GM19397 (cell line): ENCODE results near the gene CRPPA.

Experiments
- ATAC-seq: cut with Tn5 transposase; IDR thresholded peaks from one replicate; pipeline ENCODE4 v1.9.1; 2021; ENCODE audit warnings: mild to moderate bottlenecking, moderate library complexity; ENCODE audit not compliant: unreplicated experiment

CRPPA gene

GRCh38 chr7:16423761-16424160 is 2.4 kb upstream of the CRPPA start:
- ATAC-seq = no peak

- ATAC-seq = no peak
Observed at GRCh38 chr7:16422917-16423316, 1.6 kb upstream of the CRPPA start.

GRCh38 chr7:16422103-16422435 is 731 bp upstream of the CRPPA start:
- no peak for ATAC-seq

GRCh38 chr7:16420649-16421332 is 547 bp downstream of the CRPPA start:
- peak; percentile 88 for ATAC-seq

GRCh38 chr7:16420329-16420648 is 1.0 kb downstream of the CRPPA start:
- no peak for ATAC-seq

- ATAC-seq = no peak
Observed at GRCh38 chr7:16419859-16420258, 1.5 kb downstream of the CRPPA start.

- ATAC-seq = no peak
Observed at GRCh38 chr7:16419126-16419525, 2.2 kb downstream of the CRPPA start.

- no peak for ATAC-seq
Observed at GRCh38 chr7:16417906-16418305, 3.4 kb downstream of the CRPPA start.

- ATAC-seq = no peak
Observed at GRCh38 chr7:16416289-16417282, 4.8 kb downstream of the CRPPA start.

- ATAC-seq = no peak
Observed at GRCh38 chr7:16412274-16413254, 8.8 kb downstream of the CRPPA start.

- ATAC-seq = no peak
Observed at GRCh38 chr7:16411391-16411790, 9.9 kb downstream of the CRPPA start.

- ATAC-seq = no peak
Observed at GRCh38 chr7:16409777-16410176, 11.6 kb downstream of the CRPPA start.

- ATAC-seq = no peak
Observed at GRCh38 chr7:16404636-16405035, 16.7 kb downstream of the CRPPA start.

- no peak for ATAC-seq
Observed at GRCh38 chr7:16403475-16403874, 17.9 kb downstream of the CRPPA start.

GRCh38 chr7:16402940-16403339 is 18.4 kb downstream of the CRPPA start:
- no peak for ATAC-seq

GRCh38 chr7:16402091-16402490 is 19.2 kb downstream of the CRPPA start:
- no peak for ATAC-seq

GRCh38 chr7:16400893-16401275 is 20.5 kb downstream of the CRPPA start:
- no peak for ATAC-seq

GRCh38 chr7:16399916-16400892 is 21.1 kb downstream of the CRPPA start:
- ATAC-seq = no peak

- no peak for ATAC-seq
Observed at GRCh38 chr7:16399265-16399831, 22.0 kb downstream of the CRPPA start.
